Renal cortex interstitium (tissue), 11 donors: Measurements from ENCODE around the gene HOOK2. TPM values are rescaled to one million over a fixed set of nuclear protein-coding genes. Genes with fewer than 3 reads are reported as not detected.

Experiments
- DNase-seq, 11 donors: peaks; one replicate each; pipeline ENCODE4 v3.0.0-alpha.2; 2013; ENCODE audit warnings: low read depth in 9 of 11, low spot score in 4 of 11; ENCODE audit errors: extremely low read depth in 1 of 11
- polyA plus RNA-seq, 3 donors: library from polyadenylated mRNA; unstranded; fragments of 120-200 nt; gene quantifications; one replicate each; pipeline ENCODE4 v1.2.1, GENCODE V29; 2013; ENCODE audit not compliant: insufficient read length in 3 of 3

The HOOK2 gene
- polyA plus RNA-seq, 3 donors: 43.8 to 89.3 (median 56.4) TPM

- DNase-seq: no peak
Observed at GRCh38 chr19:12797141-12797587, 21.8 kb upstream of the HOOK2 start.

DNA sequence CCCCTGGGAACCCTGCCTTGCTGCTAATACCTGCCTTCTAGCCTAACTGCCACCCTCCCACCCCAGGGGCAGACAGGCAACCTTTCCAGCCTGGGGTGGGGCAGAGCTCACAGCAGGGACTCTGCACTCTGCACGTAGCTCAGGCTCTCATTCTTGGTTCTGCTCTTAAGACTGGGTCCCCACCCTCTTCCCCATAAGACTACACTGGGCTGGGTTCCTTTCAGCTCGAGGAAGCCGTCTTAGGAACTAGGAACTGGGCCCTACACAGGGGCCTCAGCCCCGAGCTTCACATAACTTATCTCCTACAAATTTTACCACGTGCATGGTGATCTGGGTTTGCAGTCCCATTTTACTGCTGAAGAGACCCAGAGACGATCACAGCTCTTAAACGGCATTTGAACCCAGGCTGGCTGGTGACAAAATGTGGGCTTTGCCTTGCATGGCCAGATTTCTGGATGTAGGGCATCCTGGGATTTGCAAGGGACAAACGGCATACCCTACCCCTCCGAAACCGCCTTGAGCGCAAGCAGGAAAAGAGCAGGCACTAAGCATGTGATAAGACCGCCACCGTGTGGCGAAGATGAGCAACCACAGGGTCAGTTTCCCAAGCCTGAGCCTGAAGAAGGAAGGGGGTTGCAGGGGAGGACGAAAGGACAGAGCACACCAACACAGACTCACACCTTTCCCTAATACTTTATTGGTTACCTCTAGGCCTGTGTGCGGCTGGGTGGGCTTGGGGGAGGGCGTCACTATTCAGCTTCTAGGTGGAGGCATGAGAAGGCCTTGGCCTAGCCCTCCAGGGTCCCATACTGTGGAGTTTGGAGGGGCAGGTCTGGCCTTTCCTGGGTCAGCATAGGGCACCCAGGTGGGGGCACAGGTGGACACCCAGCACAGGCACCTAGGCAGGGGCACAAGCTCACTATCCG is 21.1 kb upstream of the HOOK2 start:
- DNase-seq: peak in 2 of 11 donors; percentile 73 to 82

DNA sequence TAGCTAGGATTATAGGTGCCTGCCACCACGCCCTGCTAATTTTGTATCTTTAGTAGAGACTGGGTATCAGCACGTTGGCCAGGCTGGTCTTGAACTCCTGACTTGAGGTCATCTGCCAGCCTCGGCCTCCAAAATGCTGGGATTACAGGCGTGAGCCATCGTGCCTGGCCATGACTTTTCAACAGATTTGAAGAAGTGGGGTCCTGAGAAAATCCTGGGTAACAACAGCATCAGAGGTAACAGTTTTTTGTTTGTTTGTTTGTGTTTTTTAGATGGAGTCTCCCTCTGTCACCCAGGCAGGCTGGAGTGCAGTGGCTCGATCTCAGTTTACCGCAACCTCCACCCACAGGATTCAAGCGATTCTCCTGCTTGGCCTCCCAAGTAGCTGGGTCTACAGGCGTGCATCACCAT is 19.6 kb upstream of the HOOK2 start:
- no peak for DNase-seq

- no peak for DNase-seq
Observed at GRCh38 chr19:12794196-12794941, 19.0 kb upstream of the HOOK2 start.

DNA sequence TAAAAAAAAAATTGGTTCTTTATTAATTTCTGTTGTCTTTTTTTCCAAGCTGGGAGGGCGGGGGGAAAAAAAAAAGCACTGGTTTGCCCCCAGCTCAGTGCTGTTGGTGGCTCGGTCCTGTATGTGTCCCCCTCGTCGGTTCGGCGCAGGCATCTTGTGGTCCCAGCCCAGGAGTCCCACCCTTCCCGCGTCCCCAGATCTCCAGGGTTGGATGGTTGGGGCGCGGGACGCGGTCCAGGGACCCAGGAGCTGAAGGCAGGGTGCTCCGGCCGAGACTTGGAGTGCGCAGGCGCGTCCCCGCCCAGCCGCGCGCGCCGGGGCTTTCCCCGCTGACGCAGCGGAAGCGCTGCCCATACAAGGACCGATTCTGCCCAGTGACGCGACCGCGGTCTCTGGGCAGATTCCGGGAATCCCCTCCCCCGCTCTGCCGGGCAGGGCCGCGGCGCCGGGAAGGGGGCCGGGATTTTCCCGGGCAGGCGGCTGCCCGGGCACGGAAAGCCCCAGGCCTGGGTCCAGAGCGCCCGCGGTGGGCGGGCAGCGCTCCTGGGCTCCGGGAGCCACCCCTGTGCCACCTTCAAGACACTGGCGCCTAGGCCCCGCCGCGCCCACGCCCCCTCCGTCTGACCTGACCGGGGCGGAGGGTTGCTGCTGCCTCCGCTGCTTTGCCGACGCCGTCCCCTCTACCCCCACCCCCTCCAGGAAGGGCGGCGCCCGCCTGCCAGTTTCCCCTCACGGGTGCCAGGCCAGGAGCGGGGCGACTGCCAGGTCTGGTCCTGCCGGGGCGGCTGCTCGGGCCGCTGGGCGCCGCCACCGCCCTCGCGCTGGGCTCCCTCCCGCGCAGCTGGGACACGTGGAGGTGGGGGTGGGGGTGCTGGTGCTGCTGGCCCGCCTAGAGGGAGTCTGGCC is 18.2 kb upstream of the HOOK2 start:
- peak in 7 of 11 donors; percentile 89 to 93 (median 91) for DNase-seq

GRCh38 chr19:12792853-12793289 is 17.5 kb upstream of the HOOK2 start:
- DNase-seq: no peak

DNA sequence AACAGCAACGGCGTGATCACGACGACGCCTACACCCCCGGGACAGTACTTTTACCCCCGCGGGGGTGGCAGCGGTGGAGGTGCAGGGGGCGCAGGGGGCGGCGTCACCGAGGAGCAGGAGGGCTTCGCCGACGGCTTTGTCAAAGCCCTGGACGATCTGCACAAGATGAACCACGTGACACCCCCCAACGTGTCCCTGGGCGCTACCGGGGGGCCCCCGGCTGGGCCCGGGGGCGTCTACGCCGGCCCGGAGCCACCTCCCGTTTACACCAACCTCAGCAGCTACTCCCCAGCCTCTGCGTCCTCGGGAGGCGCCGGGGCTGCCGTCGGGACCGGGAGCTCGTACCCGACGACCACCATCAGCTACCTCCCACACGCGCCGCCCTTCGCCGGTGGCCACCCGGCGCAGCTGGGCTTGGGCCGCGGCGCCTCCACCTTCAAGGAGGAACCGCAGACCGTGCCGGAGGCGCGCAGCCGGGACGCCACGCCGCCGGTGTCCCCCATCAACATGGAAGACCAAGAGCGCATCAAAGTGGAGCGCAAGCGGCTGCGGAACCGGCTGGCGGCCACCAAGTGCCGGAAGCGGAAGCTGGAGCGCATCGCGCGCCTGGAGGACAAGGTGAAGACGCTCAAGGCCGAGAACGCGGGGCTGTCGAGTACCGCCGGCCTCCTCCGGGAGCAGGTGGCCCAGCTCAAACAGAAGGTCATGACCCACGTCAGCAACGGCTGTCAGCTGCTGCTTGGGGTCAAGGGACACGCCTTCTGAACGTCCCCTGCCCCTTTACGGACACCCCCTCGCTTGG is 16.9 kb upstream of the HOOK2 start:
- DNase-seq: no peak

GRCh38 chr19:12791345-12792050 is 16.1 kb upstream of the HOOK2 start, which contains the start of gene JUNB:
JUNB (plus strand) TSS chr19:12791486; CDS start chr19:12791772, 286 bp downstream.
- peak in 7 of 11 donors; percentile 87 to 93 (median 92) for DNase-seq

DNA sequence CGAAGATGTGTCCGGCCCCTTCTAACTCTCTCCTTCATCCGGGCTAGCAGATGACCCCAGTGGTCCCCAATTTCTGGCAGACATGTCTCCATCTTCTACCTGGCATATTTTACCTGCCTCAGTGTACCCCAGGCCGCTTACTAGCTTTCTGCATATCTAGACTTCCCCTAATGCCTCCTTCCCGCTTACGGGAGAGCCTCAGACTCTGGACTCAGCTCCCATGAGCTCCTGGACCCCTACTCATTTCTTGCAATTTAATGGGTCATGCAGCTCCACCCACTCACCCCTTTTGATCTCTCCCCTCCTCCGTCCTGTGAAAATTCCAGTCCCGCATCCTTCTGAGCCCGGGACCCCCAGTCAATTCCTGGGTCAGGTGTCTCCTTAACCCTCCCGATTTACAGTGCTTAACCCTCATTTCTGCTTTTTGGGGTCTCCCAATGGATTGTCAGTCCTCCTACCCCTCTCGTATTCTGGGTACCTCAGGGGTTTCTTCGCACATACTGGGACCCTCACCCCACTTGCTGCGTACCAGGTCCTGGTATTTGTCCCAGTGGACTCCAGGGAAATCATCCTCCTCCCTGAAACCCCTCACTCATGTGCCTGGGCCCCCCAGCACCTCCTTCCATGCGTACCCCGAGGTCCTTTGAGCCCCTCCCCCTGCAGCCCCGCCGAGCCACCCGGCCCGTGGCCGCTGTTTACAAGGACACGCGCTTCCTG is 15.4 kb upstream of the HOOK2 start:
- no peak for DNase-seq

- DNase-seq: peak in 8 of 11 donors; percentile 90 to 95 (median 92)
Observed at GRCh38 chr19:12789904-12790619, 14.7 kb upstream of the HOOK2 start.

DNA sequence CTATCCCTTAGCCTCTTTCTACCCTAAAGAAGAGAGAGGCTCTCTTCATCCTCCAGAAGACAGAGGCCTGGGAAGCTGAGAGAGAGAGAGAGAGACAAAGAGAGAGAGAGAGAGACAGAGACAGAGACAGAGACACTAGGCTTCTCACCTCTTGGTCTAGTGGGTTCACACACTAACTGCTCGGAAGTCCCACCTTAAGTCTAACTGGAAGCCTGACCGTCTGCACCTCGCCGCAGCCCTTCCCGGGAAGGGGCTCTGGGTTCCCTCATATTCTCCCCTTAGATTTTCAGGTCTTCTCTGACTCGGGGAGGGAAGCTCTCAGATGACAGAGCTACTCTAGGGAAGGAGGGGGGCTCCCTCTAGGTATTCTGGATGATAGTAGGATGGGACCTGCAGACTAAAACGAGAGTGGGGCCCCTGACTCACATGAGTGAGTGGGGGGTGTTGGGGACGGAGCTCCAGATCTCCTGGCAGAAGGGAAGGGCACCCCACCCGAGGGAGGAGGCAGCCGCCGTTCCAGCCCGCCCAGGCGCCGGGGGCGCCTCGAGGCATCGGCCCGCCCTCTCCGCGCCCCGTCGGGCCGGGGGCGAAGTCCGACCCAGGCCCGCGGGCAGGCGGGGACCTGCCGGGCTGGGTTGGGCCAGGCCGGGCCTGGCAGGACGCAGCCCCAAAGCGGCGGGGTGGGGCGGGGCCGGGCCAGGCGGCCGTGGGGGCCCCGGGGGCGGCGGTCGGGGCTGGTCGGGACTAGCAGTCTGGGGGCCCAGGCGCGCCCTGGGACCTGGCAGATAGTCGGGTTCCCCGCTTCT is 13.9 kb upstream of the HOOK2 start:
- DNase-seq: no peak

GRCh38 chr19:12788682-12789097 is 13.3 kb upstream of the HOOK2 start:
- DNase-seq: no peak

DNA sequence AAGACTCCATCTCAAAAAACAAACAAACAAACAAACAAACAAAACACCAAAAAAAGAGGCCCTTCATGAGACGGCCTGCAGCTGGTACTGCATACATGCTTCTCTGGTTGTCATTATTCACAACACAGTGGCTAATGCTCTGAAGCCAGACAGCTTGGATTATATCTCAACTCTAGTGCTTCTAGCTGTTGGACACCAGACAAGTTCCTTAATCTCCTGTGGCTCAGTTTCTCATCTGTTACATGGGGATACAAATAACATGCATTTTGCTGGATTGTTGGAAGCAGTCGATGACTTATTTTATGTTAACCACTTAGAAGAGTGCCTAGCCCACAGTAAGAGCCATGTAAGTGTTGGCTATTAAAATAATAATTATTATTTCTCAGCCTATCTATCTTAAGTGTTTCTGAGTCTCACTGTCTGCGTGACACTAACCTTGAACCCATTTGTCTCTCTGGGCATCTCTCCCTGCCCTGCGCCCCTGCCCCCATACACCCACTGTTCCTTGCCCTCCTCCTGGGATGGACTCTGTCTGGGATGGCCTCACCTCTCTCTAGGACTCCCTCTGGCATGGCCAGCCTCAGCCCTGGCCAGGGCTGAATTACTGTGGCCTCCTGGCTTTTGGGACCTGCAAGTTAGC is 12.8 kb upstream of the HOOK2 start:
- no peak for DNase-seq

DNA sequence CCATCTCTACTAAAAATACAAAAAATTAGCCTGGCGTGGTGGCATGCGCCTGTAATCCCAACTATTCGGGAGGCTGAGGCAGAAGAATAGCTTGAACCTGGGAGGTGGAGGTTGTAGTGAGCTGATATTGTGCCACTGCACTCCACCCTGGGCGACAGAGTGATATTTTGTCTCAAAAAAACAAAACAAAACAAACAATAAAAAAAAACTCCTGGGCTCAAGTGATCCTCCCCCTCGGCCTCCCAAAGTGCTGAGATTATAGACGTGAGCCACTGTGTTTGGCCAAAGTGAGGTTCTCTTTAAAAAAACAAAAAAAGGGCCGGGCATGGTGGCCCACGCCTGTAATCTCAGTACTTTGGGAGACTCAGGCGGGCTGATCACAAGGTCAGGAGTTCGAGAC is 12.1 kb upstream of the HOOK2 start:
- no peak for DNase-seq

- DNase-seq: no peak
Observed at GRCh38 chr19:12786952-12787351, 11.6 kb upstream of the HOOK2 start.
